Measurements from ENCODE around the gene ACSL3. TPM values are rescaled to one million over a fixed set of nuclear protein-coding genes. Genes with fewer than 3 reads are reported as not detected.

Gene ACSL3
- total RNA-seq, 1 experiment from 2014 or later: 100 TPM

DNA sequence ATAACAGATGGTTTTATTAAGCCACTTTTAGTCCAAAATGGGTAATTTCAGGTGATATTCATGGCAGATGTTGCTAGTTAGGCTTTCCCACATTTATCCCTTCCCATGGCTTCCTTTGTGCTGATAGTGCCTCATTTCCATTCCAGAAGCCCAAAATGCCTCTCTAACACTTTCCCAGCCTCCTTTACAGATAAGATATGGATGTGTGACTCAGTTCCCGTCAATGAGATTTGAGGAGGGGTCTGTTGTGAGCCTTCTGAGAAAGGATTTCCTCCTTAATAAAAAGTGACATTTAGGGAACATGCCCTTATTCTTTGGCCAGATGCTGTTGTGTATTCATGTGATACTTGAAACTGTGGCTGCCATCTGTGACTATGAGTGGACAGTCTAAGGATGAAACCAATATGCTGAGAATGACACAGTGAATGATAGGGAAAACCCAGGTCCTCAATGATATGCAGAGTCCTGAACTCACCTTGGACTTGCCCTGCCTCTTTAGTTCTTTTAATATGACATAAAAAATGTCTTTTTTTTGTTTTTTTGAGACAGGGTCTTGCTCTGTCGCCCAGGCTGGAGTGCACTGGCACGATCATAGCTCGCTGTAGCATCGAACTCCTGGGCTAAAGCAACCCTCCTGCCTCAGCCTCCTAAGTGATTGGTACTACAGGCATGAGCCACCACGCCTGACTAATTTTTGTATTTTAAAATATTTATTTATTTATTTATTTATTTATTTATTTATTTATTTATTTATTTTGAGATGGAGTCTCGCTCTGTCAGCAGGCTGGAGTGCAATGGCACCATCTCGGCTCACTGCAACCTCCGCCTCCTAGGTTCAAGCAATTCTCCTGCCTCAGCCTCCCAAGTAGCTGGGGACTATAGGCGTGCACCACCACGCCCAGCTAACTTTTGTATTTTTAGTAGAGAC lies 5.8 kb upstream of the ACSL3 start (continued):
- TF ChIP-seq AFF4 (CRISPR knock-in tag; IDR thresholded peaks at IDR 0.05; ENCODE audit: borderline replicate concordance) (no peak), ZNF671 (CRISPR knock-in tag; IDR thresholded peaks at IDR 0.05) (no peak), HMGXB4 (CRISPR knock-in tag; IDR thresholded peaks at IDR 0.05) (no peak), RORB (CRISPR knock-in tag; IDR thresholded peaks at IDR 0.05) (no peak), IRF2 (CRISPR knock-in tag; IDR thresholded peaks at IDR 0.05; ENCODE audit: borderline replicate concordance, low read depth) (no peak), JAZF1 (CRISPR knock-in tag; IDR thresholded peaks at IDR 0.05) (no peak), STAT6 (CRISPR knock-in tag; conservative IDR thresholded peaks at IDR 0.05; ENCODE audit: low read depth) (no peak), NR1H2 (CRISPR knock-in tag; IDR thresholded peaks at IDR 0.05) (no peak), GABPB1 (CRISPR knock-in tag; IDR thresholded peaks at IDR 0.05) (no peak), SMAD4 (CRISPR knock-in tag; IDR thresholded peaks at IDR 0.05) (no peak), ZNF121 (CRISPR knock-in tag; IDR thresholded peaks at IDR 0.05) (no peak), TP53 (CRISPR knock-in tag; IDR thresholded peaks at IDR 0.05) (no peak)
- TF ChIP-seq, protein P1, sequence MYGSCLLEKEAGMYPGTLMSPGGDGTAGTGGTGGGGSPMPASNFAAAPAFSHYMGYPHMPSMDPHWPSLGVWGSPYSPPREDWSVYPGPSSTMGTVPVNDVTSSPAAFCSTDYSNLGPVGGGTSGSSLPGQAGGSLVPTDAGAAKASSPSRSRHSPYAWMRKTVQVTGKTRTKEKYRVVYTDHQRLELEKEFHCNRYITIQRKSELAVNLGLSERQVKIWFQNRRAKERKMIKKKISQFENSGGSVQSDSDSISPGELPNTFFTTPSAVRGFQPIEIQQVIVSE (CRISPR knock-in tag; IDR thresholded peaks at IDR 0.05; ENCODE audit: borderline replicate concordance): no peak

GRCh38 chr2:222859786-222860612 lies 837 bp upstream of the ACSL3 start:
- peak overlapping the region; percentile 64 for H3K4me3 Mint-ChIP-seq
- CTCF ChIA-PET: interaction anchor here (0.7 to 1.5 kb wide), 5 partner anchors 43 to 153 kb away, joined by 4 to 6 read pairs (median 4); no protein-coding TSS in a partner anchor
- H3K27ac Mint-ChIP-seq: peak overlapping the region; percentile 94

More at GRCh38 chr2:222859786-222860612, 837 bp upstream of the ACSL3 start:
- TF ChIP-seq SMAD3 (CRISPR knock-in tag; IDR thresholded peaks at IDR 0.05; ENCODE audit: borderline replicate concordance) (no peak), OVOL2 (CRISPR knock-in tag; IDR thresholded peaks at IDR 0.05; ENCODE audit: borderline replicate concordance) (no peak), ESRRA (CRISPR knock-in tag; IDR thresholded peaks at IDR 0.05; ENCODE audit: borderline replicate concordance) (no peak), HMGA2 (CRISPR knock-in tag; IDR thresholded peaks at IDR 0.05) (no peak), TEAD1 (CRISPR knock-in tag; IDR thresholded peaks at IDR 0.05) (no peak), FOXK1 (CRISPR knock-in tag; IDR thresholded peaks at IDR 0.05) (no peak), MAX (CRISPR knock-in tag; IDR thresholded peaks at IDR 0.05) (no peak), PRRX2 (CRISPR knock-in tag; IDR thresholded peaks at IDR 0.05) (no peak), TP53 (CRISPR knock-in tag; IDR thresholded peaks at IDR 0.05) (no peak)
- TF ChIP-seq, protein P2, sequence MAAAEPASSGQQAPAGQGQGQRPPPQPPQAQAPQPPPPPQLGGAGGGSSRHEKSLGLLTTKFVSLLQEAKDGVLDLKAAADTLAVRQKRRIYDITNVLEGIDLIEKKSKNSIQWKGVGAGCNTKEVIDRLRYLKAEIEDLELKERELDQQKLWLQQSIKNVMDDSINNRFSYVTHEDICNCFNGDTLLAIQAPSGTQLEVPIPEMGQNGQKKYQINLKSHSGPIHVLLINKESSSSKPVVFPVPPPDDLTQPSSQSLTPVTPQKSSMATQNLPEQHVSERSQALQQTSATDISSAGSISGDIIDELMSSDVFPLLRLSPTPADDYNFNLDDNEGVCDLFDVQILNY (CRISPR knock-in tag; IDR thresholded peaks at IDR 0.05): no peak
- DNase-seq (ENCODE audit: low spot score) (peak; percentile 30), ATAC-seq (0 out of 2 replicates have a peak, but pooled peaks have one; percentile 1)
- POLR2A ChIA-PET: interaction anchor here (0.6 to 0.7 kb wide), 2 partner anchors 56 to 284 kb away, joined by 3 to 6 read pairs; no protein-coding TSS in a partner anchor
- no peaks in the 10 kb centered on the region for H3K27me3 Mint-ChIP-seq (ENCODE audit: low read depth)
- H3K9me3 Mint-ChIP-seq: no peaks in the 10 kb centered on the region
- H3K36me3 Mint-ChIP-seq: peaks cover 3% of the 10 kb centered on the region; the same call in 1 of the 2 replicates
- peaks cover 8% of the 10 kb centered on the region for H3K4me1 Mint-ChIP-seq

Measured in WTC11 (cell line).